Tibial nerve (tissue), 4 donors: Measurements from ENCODE around the gene VKORC1.

Experiments used
- EP300 ChIP-seq, 2 donors: sonication (generic); formaldehyde crosslinking; IDR thresholded peaks; one replicate each; pipeline ENCODE4 v1.6.1; 2017; ENCODE audit warnings: antibody characterized with exemption in 2 of 2, mild to moderate bottlenecking in 1 of 2
- POLR2A ChIP-seq, 2 donors: fragments of 450-650 bp; IDR thresholded peaks; one replicate each; pipeline ENCODE4 v1.6.1; 2017; ENCODE audit warnings: antibody characterized with exemption in 2 of 2, mild to moderate bottlenecking in 2 of 2, moderate library complexity in 2 of 2
- TF ChIP-seq, protein P1 (sequence below), 5 experiments: fragments of 200-600 bp in 3 of 5; fragments of 450-650 bp in 2 of 5; sonication (generic) in 3 of 5; IDR thresholded peaks; one replicate each; pipeline ENCODE4 v1.5.1; 2016 to 2019; ENCODE audit warnings: antibody characterized with exemption in 5 of 5, mild to moderate bottlenecking in 3 of 5, moderate library complexity in 2 of 5

DNA sequence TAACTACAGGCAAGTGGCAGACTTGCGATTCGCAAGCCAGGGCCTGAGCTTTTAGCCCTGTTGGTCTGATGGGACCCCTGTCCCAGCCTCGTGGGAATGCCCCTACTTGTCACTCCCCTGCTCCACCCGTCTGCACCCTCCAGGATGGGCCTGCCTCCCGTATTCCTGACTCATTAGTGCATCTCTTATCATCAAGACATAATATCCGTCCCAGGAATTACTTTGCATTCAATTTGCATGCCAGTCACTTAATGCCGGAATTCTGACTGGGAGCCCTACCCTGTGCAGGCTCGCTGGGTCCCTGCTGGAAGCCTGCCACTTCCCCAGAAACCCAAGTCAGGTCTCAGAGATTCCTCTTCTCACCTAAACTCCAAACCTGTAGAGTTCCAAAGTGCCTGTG lies 9.2 kb downstream of the VKORC1 start:
- TF ChIP-seq, protein P1, sequence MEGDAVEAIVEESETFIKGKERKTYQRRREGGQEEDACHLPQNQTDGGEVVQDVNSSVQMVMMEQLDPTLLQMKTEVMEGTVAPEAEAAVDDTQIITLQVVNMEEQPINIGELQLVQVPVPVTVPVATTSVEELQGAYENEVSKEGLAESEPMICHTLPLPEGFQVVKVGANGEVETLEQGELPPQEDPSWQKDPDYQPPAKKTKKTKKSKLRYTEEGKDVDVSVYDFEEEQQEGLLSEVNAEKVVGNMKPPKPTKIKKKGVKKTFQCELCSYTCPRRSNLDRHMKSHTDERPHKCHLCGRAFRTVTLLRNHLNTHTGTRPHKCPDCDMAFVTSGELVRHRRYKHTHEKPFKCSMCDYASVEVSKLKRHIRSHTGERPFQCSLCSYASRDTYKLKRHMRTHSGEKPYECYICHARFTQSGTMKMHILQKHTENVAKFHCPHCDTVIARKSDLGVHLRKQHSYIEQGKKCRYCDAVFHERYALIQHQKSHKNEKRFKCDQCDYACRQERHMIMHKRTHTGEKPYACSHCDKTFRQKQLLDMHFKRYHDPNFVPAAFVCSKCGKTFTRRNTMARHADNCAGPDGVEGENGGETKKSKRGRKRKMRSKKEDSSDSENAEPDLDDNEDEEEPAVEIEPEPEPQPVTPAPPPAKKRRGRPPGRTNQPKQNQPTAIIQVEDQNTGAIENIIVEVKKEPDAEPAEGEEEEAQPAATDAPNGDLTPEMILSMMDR (IDR thresholded peaks at IDR 0.05), result no peak
- TF ChIP-seq POLR2A (IDR thresholded peaks at IDR 0.05) (no peak), EP300 (IDR thresholded peaks at IDR 0.05) (no peak)
